Upper lobe of left lung (tissue), 4 donors: ENCODE results near the gene YPEL3.

ENCODE experiments used
- EP300 ChIP-seq, 4 donors: sonication (generic); formaldehyde crosslinking; IDR thresholded peaks; one replicate each; pipeline ENCODE4 v1.5.1; 2017; ENCODE audit warnings: antibody characterized with exemption in 4 of 4, control low read depth in 2 of 4
- POLR2AphosphoS5 ChIP-seq, 2 donors: sonication (generic); formaldehyde crosslinking; IDR thresholded peaks; one replicate each; pipeline ENCODE4 v1.5.1; 2017; ENCODE audit warnings: antibody characterized with exemption in 2 of 2

DNA sequence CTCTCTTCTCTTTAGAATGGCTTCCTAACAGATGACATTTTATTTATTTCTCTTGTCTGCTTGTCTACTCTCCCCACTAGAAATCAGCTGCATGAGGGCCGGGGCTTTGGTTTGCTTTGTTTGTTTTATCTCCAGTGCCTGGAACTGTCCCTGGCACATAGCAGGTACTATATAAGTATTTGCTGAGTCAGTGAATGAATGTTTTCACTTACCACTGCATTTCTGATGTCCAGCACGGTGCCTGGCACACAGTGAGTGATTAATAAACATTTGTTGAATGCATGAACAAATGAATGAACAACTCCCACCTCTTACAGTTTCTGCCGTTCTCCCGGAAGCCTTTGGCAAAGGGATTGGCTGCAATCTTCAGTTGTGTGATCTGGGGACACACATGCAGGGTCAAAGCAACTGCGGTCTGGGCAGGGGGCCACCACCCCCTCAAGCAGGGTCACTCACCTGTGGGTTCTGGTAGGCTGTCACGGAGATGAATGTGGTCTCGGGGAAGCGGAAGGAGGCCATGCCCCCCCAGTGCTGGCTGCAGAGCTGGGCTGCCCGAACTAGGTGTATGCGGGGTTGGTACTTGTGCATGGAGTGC is 7.7 kb downstream of the YPEL3 start:
- TF ChIP-seq POLR2AphosphoS5 (IDR thresholded peaks at IDR 0.05) (no peak), EP300 (IDR thresholded peaks at IDR 0.05) (no peak)
